IPS-11a (cell line): Measurements from ENCODE around the gene SELENOI.
"Not testable (repeated sequence)": the region's sequence is repeated elsewhere in the genome, so short reads cannot be mapped to it uniquely, and the experiment has no call there.

Experiments
- H3K4me3 ChIP-seq: one replicate; pipeline ENCODE4 v1.5.1; 2013; ENCODE audit warnings: low read depth, low read length, control low read depth

Gene SELENOI

DNA sequence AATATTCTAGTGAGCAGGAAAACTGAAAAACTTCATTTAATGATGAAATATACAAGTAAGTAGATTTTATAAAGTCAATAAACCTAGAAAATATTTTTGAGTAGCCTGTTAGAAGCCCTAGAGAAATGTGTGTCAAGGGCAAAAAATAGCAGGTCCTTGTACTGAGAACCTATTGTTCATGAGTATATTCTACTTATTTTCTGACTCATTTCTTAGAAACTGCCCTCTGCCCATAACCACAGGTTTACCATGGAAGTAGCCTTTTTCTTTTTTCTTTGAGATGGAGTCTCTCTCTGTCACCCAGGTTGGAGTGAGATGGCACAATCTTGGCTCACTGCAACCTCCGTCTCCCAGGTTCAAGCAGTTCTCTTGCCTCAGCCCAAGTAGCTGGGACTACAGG lies 19.4 kb upstream of the SELENOI start:
- no peak overlapping the region for H3K4me3 ChIP-seq

DNA sequence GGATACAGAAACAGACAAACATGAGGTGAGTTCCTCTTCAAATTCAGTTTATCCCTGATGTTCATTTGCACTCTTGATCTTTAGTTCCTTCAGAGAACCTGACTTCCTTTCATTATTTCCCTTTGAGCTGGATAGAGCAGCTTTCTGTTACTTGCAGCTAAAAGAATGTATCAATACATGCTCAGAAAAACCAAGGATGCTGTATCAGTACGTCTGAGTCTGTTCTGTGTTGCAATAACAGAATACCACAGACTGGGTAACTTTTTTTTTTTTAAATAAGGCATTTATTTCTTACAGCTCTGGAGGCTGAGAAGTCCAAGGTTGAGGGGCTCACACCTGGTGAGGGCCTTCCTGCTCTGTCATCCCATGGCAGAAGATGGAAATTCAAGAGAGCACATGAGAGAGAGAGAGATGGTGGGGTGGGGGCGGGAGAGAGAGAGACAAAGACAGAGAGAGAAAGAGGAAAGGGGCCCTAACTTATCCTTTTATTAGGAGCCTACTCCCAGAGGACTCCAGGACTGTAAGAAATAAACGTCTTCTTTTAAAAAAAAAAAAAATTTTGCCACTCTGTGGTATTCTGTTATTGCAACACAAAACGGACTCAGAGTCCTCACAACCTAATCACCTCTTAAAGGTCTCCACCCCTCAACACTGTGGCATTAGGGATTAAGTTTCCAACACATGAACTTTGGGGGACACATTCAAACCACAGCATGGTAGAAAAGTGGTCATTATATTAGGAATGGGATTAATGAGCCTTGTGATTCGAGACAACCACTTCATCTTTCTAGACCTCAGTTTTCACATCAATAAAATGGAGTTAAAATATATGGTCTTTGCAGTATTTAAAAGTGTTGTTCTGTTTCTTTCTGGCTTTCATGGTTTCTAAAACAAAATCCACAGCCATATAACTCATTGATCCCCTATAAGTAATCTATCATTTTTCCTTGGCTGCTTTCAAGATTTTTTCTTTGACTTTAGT lies 18.4 kb upstream of the SELENOI start:
- H3K4me3 ChIP-seq: no peak overlapping the region

DNA sequence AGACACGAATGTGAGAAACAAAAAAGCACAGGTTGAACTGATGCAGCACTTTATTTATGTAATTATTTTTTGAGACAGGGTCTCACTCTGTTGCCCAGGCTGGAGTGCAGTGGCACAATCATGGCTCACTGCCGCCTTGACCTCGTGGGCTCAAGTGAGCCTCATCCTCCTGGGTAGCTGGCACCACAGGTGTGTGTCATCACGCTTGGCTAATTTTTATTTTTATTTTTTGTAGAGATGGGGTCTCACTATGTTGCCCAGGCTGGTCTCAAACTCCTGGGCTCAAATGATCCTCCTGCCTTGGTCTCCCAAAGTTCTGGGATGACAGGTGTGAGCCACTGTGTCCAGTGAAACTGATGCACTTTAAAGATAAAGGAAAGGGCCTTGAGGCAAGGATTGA lies 16.9 kb upstream of the SELENOI start:
- not testable (repeated sequence) for H3K4me3 ChIP-seq

DNA sequence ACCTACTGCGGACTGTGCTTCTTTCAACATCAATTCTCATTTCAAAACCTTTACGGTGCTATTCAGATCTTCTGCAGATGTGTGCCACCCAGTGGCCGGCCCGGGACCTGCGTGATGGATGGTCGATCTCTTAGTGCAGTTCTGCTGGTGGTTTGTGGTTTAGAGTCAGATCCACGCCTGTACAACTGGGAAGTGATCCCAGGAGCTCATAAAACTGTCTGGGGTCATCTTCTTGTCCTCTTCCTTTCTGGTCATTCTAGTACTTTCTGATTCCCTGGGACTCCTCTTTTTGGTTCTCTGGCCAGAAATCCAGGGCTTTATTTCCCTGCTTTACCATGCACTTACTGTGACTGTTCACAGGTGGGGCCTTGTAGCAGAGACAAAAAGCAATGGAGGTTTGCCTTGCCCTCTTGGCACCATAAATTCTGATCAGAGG lies 15.8 kb upstream of the SELENOI start:
- H3K4me3 ChIP-seq: no peak overlapping the region

DNA sequence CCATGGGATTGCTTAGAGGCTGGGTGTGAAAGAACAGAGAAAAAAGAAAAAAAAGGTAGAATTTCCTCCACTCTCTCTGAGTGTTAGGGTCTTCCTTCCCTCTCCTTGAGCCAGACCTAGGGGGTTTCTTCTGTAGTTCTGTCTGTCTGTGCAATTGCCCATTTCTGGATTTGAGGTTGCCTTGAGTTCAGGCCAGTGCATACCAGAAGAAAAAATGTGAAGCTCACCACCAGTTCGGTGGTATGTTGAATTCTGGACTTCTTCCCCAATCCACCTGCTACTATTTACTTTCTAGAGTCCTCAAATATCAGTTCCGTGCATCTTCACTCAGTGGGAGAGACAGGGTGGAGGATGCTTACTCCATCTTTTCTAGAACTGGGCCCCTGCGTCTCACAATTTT lies 15.3 kb upstream of the SELENOI start:
- no peak overlapping the region for H3K4me3 ChIP-seq

DNA sequence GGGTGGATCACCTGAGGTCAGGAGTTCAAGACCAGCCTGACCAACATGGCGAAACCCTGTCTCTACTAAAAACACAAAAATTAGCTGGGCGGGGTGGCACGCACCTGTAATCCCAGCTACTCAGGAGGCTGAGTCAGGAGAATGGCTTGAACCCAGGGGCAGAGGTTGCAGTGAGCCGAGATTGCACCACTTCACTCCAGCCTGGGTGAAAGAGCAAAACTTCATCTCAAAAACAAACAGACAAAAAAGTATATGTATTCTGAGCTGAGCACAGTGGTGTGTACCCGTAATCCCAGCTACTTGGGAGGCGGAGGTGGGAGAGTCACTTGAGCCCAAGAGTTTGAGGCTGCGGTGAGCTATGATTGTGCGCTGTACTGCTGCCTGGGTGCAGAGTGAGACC lies 14.6 kb upstream of the SELENOI start:
- not testable (repeated sequence) for H3K4me3 ChIP-seq

DNA sequence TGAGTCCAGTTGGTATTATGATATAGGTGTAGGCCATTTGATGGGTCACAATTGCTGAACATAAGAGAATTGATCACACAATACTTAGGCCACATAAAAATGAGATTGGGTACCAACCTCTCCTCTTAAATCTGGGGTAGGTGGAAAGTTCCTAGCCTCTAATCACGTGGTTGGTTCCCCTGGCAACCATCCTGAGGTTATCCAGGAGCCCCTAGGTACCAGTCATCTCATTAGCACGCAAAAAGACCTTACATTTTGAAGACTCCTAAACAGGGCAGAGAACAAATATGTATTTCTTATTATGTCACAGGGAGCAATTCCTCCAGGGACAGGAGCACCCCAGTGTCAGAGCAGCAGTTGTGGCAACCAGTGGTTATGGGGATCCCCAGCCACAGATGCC lies 12.7 kb upstream of the SELENOI start:
- H3K4me3 ChIP-seq: no peak overlapping the region

DNA sequence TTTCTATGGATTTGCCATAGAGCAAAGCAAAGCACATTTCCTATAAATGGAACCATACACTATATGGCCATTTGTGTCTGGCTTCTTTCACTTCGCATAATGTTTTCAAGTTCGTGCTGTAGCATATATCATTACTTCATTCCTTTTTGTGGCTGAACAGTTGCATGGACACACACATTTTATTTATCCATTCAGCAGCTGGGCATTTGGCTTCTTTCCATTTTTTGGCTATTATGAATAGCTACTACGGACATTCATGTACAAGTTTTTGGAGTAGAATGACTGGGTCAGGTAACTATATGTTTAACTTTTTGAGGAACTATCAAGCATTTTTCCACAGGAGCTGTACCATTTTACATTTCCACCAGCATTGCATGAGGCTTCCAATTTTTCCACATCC lies 10.7 kb upstream of the SELENOI start:
- H3K4me3 ChIP-seq: no peak overlapping the region

DNA sequence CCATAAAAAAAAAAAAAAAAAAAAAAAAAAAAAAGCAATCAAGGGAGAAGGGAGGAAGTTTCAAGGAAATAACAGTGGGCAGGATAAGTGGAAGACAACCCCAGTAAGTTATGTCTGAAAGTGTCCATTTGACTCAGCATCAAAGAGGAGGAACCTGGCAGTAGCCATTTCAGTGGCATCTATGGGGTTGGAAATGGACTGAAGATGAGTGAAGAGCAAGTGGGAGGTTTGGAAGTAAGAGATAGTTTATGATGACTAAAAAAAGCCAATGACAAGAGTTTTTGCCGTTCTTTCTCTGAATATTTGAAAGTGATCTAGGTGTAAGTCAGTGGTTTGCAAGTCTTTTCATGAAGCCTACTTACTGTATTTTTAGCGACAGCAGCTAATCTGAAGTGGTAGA lies 9.2 kb upstream of the SELENOI start:
- H3K4me3 ChIP-seq: no peak overlapping the region

DNA sequence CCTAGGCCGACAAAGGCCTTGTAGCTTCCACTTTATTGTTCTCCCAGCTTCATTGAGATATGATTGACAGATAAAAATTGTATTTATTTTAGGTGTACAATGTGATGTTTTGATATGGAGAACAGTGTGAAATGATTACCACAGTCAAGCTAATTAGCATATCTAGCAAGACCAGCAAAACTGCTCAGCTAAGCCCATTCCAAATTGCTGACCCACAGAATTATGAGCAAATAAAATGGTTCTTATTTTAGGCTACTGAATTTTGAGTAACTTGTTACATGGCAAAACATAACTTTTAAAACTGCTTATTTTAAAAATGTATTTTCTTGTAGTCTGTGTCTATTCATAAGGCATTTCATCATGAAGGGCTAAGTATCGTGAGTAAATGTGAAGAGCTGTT lies 8.6 kb upstream of the SELENOI start:
- H3K4me3 ChIP-seq: no peak overlapping the region

DNA sequence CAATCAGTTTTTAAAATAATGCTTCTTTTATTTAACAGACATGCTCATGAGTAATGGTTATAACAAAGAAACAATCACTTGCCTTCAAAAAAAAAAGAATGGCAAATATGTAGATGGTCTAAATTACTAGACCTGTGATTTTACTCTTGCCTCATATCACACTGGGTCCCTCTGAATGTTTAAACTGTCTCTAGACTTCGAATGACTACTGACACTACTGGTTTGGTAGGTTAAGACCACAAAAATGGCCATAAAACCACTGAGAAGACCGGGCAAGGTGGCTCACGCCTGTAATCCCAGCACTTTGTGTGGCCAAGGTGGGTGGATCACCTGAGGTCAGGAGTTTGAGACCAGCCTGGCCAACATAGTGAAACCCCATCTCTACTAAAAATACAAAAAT lies 5.1 kb upstream of the SELENOI start:
- no peak overlapping the region for H3K4me3 ChIP-seq

DNA sequence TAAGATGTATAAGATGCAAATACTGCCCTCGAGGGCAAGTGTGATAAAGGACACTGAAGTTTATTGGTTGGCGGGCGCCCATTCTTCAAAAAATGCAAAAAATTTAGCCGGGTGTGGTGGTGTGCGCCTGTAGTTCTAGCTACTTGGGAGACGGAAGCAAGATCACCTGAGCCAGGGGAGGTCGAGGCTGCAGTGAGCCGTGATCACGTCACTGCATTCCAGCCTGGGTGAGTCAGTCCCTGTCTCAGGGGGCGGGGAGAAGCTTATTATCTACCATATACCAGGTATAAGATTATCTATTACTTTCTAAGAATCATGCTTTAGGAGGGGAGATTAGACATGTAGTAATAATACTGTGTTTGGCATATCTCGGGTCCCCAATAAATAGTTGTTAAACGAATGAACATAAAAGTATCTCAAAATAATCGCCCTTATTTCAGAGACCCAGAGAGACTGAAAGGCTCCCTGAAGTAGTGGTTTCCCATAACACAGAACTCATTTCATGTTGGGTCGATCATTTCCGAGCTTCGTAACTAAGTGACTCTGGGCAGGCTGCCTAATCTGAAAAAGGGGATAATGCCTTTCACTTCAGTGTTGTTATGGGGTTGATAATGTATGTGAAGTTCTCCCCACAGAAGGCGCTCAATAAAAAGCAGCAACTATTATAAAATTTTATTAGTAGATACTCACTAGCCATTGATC lies 1.2 kb upstream of the SELENOI start:
- H3K4me3 ChIP-seq: peak overlapping the region; percentile 95

DNA sequence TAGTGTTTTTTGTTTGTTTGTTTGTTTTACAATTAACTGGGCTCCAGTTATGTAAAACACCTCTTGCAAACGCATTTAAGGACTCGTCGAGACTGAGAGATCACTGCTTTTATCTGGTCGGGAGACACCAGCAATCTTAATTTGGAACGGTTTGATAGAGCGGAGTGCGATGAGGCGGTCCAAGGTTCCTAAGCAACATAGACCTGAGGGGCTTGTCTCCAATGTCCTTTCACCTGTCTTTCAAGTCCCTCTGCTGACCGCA lies 729 bp upstream of the SELENOI start:
- H3K4me3 ChIP-seq: peak overlapping the region; percentile 95

DNA sequence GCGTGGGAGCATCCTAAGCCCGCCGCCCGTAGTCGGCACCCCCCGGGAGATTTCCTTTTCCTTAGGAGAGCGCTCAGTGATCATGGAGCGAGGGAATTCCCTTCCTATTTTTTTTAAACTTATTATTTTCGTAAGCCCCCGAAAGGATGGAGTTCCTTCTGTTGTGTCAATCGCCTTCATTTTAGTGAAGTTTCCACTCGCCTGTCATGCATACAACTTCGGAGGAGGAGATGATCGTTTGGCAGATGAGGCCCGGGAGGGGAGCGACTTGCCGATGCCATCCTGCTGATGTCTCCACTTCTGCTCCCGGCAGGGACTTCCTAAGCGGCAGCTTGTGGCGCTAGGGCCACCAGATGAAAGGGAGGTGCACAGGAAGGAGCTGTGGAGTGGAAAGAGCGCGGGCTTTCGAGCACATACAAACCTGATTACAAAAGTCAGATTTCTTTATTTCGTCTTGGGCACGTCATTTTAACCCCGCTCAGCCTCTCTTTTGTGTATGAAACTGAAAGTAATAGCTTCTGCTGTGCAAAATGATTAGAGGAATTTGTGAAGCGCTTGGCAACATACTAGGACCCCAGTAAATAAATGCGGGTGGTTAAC lies 611 bp downstream of the SELENOI start, which contains the start of gene ADGRF3:
Gene ADGRF3, minus strand, starts transcription at position 336 of the 600 bp plus-strand sequence. CDS start 555 bp downstream, outside the sequence.
- peak within 1 kb of the TSS; percentile 95 for H3K4me3 ChIP-seq

DNA sequence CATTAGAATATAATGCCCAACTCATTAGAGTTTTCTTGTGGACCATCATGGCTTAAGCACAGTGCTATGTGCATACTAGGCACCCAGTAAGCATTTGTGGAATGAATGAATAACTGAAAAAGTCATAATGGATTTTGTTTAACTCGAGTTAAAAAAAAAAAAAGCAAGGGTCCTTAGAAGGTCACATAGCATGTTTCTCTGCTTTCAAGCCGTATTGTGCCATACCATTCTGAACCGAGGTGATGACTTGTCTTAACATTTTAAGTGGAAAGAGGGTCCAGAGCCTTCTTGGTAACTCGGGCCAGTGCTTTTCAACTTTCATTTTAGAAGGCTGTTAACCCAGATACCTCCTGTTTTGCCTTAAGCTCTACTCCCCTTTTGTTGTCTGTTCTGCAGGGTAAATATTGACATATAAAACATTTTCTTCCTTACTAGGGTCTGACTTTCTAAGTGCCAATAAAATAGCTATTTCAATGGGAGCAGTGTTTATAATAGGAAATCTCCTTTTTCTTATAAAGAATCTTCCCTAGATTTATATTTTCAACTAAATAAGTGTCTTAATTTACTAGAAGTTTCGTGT lies 1.4 kb downstream of the SELENOI start:
- peak overlapping the region; percentile 95 for H3K4me3 ChIP-seq

DNA sequence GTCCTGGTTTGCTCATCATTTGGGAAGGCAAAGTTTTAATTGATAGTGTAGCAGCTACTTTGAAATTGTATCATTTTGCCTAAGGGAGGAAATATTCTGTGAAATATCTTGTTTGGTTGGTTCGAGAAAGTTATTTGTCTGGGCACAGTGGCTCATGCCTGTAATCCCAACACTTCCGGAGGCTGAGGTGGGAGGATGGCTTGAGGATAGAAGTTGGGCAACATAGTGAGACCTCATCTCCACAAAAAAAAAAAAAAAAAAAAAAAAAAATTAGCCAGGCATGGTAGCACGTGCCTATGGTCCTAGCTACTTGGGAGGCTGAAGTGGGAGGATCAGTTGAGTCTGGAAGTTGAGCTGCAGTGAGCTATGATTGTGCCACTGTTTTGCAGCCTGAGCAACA lies 3.7 kb downstream of the SELENOI start:
- no peak overlapping the region for H3K4me3 ChIP-seq

DNA sequence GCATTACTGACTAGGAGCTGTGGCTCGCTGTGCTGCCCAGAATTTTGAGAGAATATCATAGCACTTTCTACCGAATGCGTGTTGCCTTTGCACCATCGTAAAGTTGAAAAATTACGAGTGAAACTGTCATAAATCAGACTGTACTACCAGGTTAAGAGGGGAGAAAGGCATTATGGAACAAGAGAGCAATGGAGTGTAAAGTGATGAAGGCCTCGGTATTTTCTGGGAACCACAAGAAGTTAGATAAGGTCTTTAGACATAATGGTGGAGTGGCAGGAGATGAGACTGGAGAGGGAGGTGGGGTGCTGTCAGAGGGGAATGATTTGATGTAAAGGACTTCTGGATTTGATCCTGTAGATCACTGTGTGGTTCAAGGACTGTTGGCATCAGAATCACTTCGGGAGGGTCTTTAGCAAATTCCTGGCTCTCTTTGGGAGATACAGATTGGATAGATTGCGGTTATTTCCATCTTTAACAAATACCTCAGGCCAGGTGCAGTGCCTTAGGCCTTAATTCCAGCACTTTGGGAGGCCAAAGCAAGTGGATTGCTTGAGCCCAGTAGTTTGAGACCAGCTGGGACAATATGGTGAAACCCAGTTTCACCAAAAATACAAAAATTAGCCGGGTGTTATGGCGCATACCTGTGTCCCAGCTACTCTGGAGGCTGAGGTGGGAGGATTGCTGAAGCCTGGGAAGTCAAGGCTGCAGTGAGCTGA lies 5.6 kb downstream of the SELENOI start:
- no peak overlapping the region for H3K4me3 ChIP-seq

DNA sequence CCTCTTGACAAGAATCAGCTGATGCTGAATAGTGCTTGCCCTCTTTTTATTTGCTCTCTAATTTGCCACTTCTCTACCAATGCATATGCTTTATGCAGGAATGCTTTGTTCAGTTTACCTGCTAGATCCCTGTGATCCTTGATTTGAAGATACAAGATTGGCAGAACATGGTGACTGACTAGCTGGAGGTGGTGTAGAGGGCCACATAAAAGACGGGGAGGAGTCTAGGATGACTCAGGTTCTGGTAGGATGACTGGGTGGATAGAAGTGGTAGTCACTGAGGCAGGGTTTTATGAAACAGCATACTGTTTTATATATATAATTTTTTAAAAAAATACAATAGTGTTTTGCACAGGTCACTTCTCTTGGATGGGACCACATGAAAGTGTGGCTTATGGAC lies 6.9 kb downstream of the SELENOI start:
- no peak overlapping the region for H3K4me3 ChIP-seq

DNA sequence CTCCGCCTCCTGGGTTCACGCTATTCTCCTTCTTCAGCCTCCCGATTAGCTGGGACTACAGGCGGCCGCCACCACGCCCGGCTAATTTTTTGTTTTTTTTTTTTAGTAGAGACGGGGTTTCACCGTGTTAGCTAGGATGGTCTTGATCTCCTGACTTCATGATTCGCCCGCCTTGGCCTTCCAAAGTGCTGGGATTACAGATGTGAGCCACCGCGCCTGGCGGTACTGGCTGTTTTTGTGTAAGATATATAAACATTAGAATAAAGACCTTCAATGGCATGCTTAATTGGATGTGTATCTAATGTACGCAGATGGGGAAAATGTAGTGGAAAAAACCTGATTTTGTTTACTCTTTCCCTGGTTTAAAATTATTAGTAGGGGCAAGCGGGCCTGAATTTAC lies 8.5 kb downstream of the SELENOI start:
- H3K4me3 ChIP-seq: not testable (repeated sequence)

DNA sequence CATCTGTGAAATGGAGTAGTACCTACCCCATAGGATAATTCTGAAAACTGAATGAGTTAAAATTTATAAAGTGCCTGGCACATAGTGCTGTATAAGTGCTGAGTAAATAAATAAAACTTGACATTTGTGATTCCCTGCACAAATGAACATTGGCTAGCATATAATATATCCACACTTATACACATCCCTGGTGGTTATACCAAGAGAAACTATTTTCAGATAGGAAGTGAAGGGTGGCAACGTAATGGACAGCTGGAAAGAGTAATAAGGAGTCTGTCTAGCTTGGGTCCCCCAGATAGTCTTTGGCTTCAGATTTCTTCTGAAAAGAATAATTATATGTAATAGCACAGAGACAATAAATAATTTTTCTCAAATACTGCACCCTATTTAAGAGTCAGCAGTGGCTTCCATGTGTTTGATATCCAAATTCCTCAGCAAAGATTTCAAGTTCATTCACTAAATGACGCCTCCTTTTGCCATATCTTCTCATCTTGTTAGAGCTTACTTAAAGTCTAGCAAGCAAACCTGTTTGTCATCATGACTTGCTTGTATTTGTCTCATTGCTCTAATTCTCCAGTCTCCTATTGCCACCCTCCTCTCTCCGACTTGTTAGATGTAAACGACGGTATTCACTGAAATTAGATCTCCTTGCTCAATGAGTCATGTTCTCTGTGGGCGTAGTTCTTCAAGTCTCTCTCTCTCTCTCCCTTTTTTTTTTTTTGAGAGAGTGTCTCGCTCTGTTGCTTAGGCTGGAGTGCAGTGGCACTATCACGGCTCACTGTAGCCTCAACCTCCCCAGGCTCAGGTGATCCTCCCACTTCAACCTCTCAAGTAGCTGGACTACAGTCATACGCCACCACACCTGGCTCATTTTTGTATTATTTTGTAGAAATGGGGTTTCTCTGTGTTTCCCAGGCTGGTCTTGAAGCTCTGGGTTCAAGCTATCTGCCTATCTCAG lies 9.4 kb downstream of the SELENOI start:
- no peak overlapping the region for H3K4me3 ChIP-seq
